ENCODE measurements around the gene GHR.
A peak's percentile ranks its signal among the peaks of the same experiment; 100 is the strongest.

Gene GHR

DNA sequence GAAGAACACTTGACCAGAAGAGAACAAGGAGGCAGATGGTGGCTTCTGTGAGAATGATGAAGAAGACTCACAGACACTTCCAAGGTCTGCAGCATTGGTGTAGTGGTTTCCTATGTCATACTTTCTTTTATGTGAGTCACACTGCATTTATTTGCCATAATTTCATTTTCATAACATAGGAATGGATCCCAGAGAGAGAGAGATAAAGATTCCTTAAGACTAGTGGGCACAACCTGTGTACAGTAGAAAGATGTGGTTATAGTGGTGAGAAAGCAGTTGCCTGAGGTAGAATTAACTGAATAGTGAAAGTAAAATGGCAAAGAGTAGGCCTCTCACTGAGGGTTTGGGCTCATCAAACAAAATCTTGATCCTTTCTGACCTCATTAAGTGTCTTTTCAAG is 325.8 kb downstream of the GHR start:
- TF ChIP-seq ZNF565 (CRISPR knock-in tag; conservative IDR thresholded peaks at IDR 0.05; ENCODE audit: low read depth): no peak
- no peak for TF ChIP-seq ISL1 (CRISPR knock-in tag; IDR thresholded peaks at IDR 0.05)
- TF ChIP-seq ZFP3 (CRISPR knock-in tag; IDR thresholded peaks at IDR 0.05): no peak
- no peak for TF ChIP-seq ZFP30 (CRISPR knock-in tag; IDR thresholded peaks at IDR 0.05)
- TF ChIP-seq, protein P1, sequence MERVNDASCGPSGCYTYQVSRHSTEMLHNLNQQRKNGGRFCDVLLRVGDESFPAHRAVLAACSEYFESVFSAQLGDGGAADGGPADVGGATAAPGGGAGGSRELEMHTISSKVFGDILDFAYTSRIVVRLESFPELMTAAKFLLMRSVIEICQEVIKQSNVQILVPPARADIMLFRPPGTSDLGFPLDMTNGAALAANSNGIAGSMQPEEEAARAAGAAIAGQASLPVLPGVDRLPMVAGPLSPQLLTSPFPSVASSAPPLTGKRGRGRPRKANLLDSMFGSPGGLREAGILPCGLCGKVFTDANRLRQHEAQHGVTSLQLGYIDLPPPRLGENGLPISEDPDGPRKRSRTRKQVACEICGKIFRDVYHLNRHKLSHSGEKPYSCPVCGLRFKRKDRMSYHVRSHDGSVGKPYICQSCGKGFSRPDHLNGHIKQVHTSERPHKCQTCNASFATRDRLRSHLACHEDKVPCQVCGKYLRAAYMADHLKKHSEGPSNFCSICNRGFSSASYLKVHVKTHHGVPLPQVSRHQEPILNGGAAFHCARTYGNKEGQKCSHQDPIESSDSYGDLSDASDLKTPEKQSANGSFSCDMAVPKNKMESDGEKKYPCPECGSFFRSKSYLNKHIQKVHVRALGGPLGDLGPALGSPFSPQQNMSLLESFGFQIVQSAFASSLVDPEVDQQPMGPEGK (CRISPR knock-in tag; IDR thresholded peaks at IDR 0.05; ENCODE audit: borderline replicate concordance): no peak
- TF ChIP-seq, protein P2, sequence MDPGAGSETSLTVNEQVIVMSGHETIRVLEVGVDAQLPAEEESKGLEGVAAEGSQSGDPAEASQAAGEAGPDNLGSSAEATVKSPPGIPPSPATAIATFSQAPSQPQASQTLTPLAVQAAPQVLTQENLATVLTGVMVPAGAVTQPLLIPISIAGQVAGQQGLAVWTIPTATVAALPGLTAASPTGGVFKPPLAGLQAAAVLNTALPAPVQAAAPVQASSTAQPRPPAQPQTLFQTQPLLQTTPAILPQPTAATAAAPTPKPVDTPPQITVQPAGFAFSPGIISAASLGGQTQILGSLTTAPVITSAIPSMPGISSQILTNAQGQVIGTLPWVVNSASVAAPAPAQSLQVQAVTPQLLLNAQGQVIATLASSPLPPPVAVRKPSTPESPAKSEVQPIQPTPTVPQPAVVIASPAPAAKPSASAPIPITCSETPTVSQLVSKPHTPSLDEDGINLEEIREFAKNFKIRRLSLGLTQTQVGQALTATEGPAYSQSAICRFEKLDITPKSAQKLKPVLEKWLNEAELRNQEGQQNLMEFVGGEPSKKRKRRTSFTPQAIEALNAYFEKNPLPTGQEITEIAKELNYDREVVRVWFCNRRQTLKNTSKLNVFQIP (CRISPR knock-in tag; IDR thresholded peaks at IDR 0.05; ENCODE audit: borderline replicate concordance, low read depth): no peak
- TF ChIP-seq, protein P3, sequence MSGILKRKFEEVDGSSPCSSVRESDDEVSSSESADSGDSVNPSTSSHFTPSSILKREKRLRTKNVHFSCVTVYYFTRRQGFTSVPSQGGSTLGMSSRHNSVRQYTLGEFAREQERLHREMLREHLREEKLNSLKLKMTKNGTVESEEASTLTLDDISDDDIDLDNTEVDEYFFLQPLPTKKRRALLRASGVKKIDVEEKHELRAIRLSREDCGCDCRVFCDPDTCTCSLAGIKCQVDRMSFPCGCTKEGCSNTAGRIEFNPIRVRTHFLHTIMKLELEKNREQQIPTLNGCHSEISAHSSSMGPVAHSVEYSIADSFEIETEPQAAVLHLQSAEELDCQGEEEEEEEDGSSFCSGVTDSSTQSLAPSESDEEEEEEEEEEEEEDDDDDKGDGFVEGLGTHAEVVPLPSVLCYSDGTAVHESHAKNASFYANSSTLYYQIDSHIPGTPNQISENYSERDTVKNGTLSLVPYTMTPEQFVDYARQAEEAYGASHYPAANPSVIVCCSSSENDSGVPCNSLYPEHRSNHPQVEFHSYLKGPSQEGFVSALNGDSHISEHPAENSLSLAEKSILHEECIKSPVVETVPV (CRISPR knock-in tag; IDR thresholded peaks at IDR 0.05): no peak
- no peak for TF ChIP-seq OSR1 (CRISPR knock-in tag; IDR thresholded peaks at IDR 0.05)
- no peak for TF ChIP-seq TOX (CRISPR knock-in tag; IDR thresholded peaks at IDR 0.05; ENCODE audit: borderline replicate concordance)
- ATAC-seq: peak; percentile 20; the same call in 2 of the 3 replicates

DNA sequence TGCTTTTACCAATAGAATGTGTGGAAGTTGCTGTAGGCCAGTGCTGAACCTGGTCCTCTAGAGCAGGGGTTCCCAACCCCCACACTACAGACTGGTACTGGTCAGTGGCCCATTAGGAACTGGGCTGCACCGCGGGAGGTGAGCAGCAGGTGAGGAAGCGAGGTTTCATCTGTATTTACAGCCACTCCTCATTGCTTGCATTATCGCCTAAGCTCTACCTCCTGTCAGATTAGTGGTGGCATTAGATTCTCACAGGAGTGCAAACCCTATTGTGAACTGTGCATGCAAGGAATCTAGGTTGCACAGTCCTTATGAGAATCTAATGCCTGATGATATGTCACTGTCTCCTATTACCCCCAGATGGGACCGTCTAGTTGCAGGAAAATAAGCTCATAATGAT is 327.3 kb downstream of the GHR start:
- no peak for ATAC-seq
- no peak for TF ChIP-seq GLIS3 (CRISPR knock-in tag; IDR thresholded peaks at IDR 0.05)
- TF ChIP-seq, protein P4, sequence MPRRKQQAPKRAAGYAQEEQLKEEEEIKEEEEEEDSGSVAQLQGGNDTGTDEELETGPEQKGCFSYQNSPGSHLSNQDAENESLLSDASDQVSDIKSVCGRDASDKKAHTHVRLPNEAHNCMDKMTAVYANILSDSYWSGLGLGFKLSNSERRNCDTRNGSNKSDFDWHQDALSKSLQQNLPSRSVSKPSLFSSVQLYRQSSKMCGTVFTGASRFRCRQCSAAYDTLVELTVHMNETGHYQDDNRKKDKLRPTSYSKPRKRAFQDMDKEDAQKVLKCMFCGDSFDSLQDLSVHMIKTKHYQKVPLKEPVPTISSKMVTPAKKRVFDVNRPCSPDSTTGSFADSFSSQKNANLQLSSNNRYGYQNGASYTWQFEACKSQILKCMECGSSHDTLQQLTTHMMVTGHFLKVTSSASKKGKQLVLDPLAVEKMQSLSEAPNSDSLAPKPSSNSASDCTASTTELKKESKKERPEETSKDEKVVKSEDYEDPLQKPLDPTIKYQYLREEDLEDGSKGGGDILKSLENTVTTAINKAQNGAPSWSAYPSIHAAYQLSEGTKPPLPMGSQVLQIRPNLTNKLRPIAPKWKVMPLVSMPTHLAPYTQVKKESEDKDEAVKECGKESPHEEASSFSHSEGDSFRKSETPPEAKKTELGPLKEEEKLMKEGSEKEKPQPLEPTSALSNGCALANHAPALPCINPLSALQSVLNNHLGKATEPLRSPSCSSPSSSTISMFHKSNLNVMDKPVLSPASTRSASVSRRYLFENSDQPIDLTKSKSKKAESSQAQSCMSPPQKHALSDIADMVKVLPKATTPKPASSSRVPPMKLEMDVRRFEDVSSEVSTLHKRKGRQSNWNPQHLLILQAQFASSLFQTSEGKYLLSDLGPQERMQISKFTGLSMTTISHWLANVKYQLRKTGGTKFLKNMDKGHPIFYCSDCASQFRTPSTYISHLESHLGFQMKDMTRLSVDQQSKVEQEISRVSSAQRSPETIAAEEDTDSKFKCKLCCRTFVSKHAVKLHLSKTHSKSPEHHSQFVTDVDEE (CRISPR knock-in tag; IDR thresholded peaks at IDR 0.05): no peak
- no peak for TF ChIP-seq ZNF8 (CRISPR knock-in tag; IDR thresholded peaks at IDR 0.05)
- no peak for TF ChIP-seq OSR1 (CRISPR knock-in tag; IDR thresholded peaks at IDR 0.05)
- no peak for TF ChIP-seq ZNF565 (CRISPR knock-in tag; conservative IDR thresholded peaks at IDR 0.05; ENCODE audit: low read depth)
- TF ChIP-seq, protein P5, sequence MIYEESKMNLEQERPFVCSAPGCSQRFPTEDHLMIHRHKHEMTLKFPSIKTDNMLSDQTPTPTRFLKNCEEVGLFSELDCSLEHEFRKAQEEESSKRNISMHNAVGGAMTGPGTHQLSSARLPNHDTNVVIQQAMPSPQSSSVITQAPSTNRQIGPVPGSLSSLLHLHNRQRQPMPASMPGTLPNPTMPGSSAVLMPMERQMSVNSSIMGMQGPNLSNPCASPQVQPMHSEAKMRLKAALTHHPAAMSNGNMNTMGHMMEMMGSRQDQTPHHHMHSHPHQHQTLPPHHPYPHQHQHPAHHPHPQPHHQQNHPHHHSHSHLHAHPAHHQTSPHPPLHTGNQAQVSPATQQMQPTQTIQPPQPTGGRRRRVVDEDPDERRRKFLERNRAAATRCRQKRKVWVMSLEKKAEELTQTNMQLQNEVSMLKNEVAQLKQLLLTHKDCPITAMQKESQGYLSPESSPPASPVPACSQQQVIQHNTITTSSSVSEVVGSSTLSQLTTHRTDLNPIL (CRISPR knock-in tag; IDR thresholded peaks at IDR 0.05; ENCODE audit: low read depth): no peak
- TF ChIP-seq ZFP30 (CRISPR knock-in tag; IDR thresholded peaks at IDR 0.05): no peak
- TF ChIP-seq RARB (CRISPR knock-in tag; IDR thresholded peaks at IDR 0.05): no peak
- no peak for TF ChIP-seq SNAI2 (CRISPR knock-in tag; IDR thresholded peaks at IDR 0.05)
- no peak for TF ChIP-seq TCF4 (CRISPR knock-in tag; IDR thresholded peaks at IDR 0.05; ENCODE audit: borderline replicate concordance)
- TF ChIP-seq, protein P3 (CRISPR knock-in tag; IDR thresholded peaks at IDR 0.05): no peak

DNA sequence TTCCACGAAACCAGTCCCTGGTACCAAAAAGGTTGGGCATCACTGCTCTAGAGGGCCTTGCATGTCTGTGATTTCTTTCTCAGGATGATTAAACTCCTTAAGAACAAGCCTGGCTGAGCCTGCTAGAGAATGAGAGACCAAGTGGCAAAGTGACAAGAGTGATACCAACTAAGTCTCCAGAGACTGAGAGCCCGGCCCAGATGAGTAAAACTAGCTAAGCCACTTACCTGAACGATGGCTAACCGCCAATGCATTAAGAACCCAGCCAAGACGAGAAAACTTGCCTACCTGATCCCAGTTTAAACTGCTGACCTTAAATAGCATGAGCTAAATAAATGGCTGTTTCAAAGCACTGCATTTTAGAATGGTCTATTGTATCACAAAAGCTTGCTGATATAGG is 327.8 kb downstream of the GHR start:
- TF ChIP-seq ZFP30 (CRISPR knock-in tag; IDR thresholded peaks at IDR 0.05): no peak
- no peak for TF ChIP-seq TOX (CRISPR knock-in tag; IDR thresholded peaks at IDR 0.05; ENCODE audit: borderline replicate concordance)
- TF ChIP-seq, protein P5 (CRISPR knock-in tag; IDR thresholded peaks at IDR 0.05; ENCODE audit: low read depth): no peak
- TF ChIP-seq PPARA (CRISPR knock-in tag; IDR thresholded peaks at IDR 0.05; ENCODE audit: borderline replicate concordance): no peak
- TF ChIP-seq, protein P3 (CRISPR knock-in tag; IDR thresholded peaks at IDR 0.05): no peak
- no peak for TF ChIP-seq SNAI2 (CRISPR knock-in tag; IDR thresholded peaks at IDR 0.05)
- ATAC-seq: no peak
